Common myeloid progenitor, CD34-positive (primary cell): Measurements from ENCODE around the gene DGKE.

Source experiments
- CTCF ChIA-PET: fragments of 350-600 bp; sonication (Branson Sonifier 250); formaldehyde crosslinking; loops from one replicate; lab custom pipeline; 2021; ENCODE audit warnings: antibody characterized with exemption; lab: Charles Lee
- POLR2A ChIA-PET: fragments of 350-600 bp; sonication (Branson Sonifier 250); formaldehyde crosslinking; loops from one replicate; lab custom pipeline; 2021; ENCODE audit warnings: antibody characterized with exemption; lab: Charles Lee
- DNase-seq, 3 donors: peaks; one replicate each; pipeline versions ENCODE4 v3.0.0 to v3.0.0-alpha.2; 2013
- H3K27ac ChIP-seq, 2 experiments: 1 replicate in 1 of 2; 2 replicates in 1 of 2; pipeline ENCODE4 v1.7.0; 2013; ENCODE audit warnings: inconsistent platforms in 2 of 2, low read length in 2 of 2, mild to moderate bottlenecking in 2 of 2, low read depth in 1 of 2, moderate library complexity in 1 of 2; ENCODE audit not compliant: severe bottlenecking in 2 of 2, insufficient read depth in 1 of 2, poor library complexity in 1 of 2
- H3K27me3 ChIP-seq, 5 experiments: replicated peaks in 2 of 5; 1 replicate in 3 of 5; 2 replicates in 2 of 5; pipeline versions ENCODE4 v1.6.1 to v1.7.0; 2013; ENCODE audit warnings: low read length in 4 of 5, mild to moderate bottlenecking in 2 of 5, moderate library complexity in 2 of 5, inconsistent platforms in 1 of 5; ENCODE audit not compliant: insufficient read depth in 5 of 5, control insufficient read depth in 4 of 5
- H3K36me3 ChIP-seq, 4 experiments: 1 replicate in 2 of 4; 2 replicates in 2 of 4; pipeline versions ENCODE4 v1.6.1 to v1.7.0; 2013; ENCODE audit warnings: low read length in 3 of 4, control low read depth in 1 of 4, mild to moderate bottlenecking in 1 of 4; ENCODE audit not compliant: control insufficient read depth in 4 of 4, insufficient read depth in 4 of 4
- H3K4me1 ChIP-seq, 4 experiments: 1 replicate in 3 of 4; 2 replicates in 1 of 4; pipeline versions ENCODE4 v1.6.1 to v1.7.1; 2013; ENCODE audit warnings: low read length in 3 of 4, mild to moderate bottlenecking in 3 of 4, control low read depth in 1 of 4, inconsistent platforms in 1 of 4, moderate library complexity in 1 of 4; ENCODE audit not compliant: control insufficient read depth in 4 of 4, insufficient read depth in 4 of 4; ENCODE audit errors: control extremely low read depth in 1 of 4
- H3K4me3 ChIP-seq, 7 experiments: 1 replicate in 4 of 7; 2 replicates in 3 of 7; pipeline versions ENCODE4 v1.5.1 to v1.7.0; 2013; ENCODE audit warnings: mild to moderate bottlenecking in 7 of 7, low read length in 6 of 7, moderate library complexity in 6 of 7, inconsistent platforms in 2 of 7, low read depth in 2 of 7, control low read depth in 1 of 7; ENCODE audit not compliant: insufficient read depth in 4 of 7, control insufficient read depth in 1 of 7; ENCODE audit errors: extremely low read depth in 1 of 7
- H3K9me3 ChIP-seq, 5 experiments: 1 replicate in 4 of 5; 2 replicates in 1 of 5; pipeline versions ENCODE4 v1.6.1 to v1.7.1; 2013; ENCODE audit warnings: low read length in 4 of 5, mild to moderate bottlenecking in 2 of 5, inconsistent platforms in 1 of 5, low read depth in 1 of 5, moderate library complexity in 1 of 5; ENCODE audit not compliant: control insufficient read depth in 4 of 5, insufficient read depth in 2 of 5; ENCODE audit errors: control extremely low read depth in 1 of 5
- WGBS: methylation state at CpG from one replicate; pipeline ENCODE4 v1.1.5; 2013; ENCODE audit not compliant: insufficient coverage; 5-methylcytosine and 5-hydroxymethylcytosine counted together

The DGKE gene

DNA sequence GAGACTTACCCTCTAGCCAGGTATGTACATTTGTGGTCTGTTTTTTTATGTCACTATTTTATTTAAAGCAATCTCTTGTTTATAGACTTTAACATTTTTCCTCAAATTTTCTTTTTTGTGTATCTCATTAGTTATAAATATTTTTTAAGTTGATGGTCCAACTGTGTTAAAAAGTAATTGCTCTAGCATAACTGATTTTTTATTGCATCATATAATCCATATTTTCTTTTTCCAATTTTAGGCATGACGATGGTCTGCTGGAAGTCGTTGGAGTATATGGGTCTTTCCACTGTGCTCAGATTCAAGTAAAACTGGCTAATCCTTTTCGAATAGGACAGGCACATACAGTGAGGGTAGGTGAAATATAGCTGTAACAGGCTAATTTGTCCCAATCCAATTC, 27.9 kb downstream of the DGKE start:
- CTCF ChIA-PET = interaction anchor here (1.3 to 1.5 kb wide), 2 partner anchors 9 to 45 kb away, joined by 4 read pairs; no protein-coding TSS in a partner anchor
- Histone ChIP-seq H3K4me1 (no peaks in the 10 kb centered on the region), H3K9me3 (no peaks in the 10 kb centered on the region), H3K4me3 (no peak overlapping the region), H3K27ac (no peak overlapping the region), H3K36me3 (peaks cover 13 to 54% (median 32%) of the 10 kb centered on the region in 4 experiments), H3K27me3 (no peaks in the 10 kb centered on the region)
- POLR2A ChIA-PET = no interaction called here
- DNase-seq = no peak
- WGBS = 100% methylated on average over 2 of the region's 3 CpGs

DNA sequence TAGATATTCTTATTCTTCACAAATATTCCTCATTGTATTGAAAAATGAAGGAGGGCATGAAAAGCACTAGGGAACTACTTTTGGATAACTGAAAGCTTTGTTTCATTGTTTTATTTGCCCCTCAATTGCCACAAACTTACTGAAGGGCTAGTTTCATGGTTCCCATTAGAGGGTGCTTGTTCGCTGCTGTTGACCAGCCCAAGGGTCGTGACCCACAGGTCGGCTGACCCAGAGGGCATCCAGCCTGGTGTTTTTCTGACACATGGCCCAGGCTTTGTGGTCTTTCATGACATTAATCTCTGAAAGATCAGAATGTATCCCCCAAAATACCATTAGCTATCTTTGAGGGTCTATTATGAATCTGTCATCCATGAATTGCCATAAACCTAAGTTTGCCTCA, 30.0 kb downstream of the DGKE start:
- H3K27ac ChIP-seq = no peak overlapping the region
- H3K36me3 ChIP-seq = peaks cover 15 to 55% (median 29%) of the 10 kb centered on the region in 4 experiments
- no peak overlapping the region for H3K4me3 ChIP-seq
- ChIA-PET CTCF (interaction anchor here (0.7 to 1.1 kb wide), 3 partner anchors 31 to 351 kb away, joined by 3 to 4 read pairs (median 3); no protein-coding TSS in a partner anchor), POLR2A (no interaction called here)
- no peaks in the 10 kb centered on the region for H3K9me3 ChIP-seq
- H3K27me3 ChIP-seq = no peaks in the 10 kb centered on the region
- WGBS = 67% methylated on average over 3 of the region's 3 CpGs
- no peak for DNase-seq
- no peaks in the 10 kb centered on the region for H3K4me1 ChIP-seq

DNA sequence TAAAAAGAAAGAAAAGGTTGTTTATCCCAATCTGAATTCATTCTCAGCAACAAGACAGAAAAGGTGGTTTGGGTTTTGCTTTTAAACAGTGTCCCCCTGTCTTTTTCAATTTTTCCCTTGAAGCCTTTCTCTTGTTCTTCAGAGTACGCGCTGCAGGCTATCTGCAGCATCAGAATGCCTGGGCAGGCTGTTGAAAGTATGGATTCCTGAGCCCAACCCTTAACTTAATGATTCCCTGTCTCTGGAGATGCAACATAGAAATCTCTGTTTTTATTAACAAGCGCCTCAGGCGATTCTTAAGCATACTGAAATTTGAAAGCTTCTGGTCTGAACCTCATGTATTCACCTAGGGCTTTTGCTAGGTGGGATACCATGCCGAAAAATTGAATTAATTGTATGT, 32.1 kb downstream of the DGKE start:
- Histone ChIP-seq H3K27ac (no peak overlapping the region), H3K4me1 (no peaks in the 10 kb centered on the region), H3K27me3 (no peaks in the 10 kb centered on the region), H3K36me3 (peaks cover 12 to 44% (median 22%) of the 10 kb centered on the region in 4 experiments), H3K9me3 (no peaks in the 10 kb centered on the region), H3K4me3 (no peak overlapping the region)
- CTCF ChIA-PET = interaction anchor here (1.8 kb wide), 1 partner anchor 46 kb away, joined by 4 read pairs; no protein-coding TSS in a partner anchor
- POLR2A ChIA-PET = no interaction called here
- DNase-seq = no peak
- WGBS = 100% methylated on average over 4 of the region's 5 CpGs

DNA sequence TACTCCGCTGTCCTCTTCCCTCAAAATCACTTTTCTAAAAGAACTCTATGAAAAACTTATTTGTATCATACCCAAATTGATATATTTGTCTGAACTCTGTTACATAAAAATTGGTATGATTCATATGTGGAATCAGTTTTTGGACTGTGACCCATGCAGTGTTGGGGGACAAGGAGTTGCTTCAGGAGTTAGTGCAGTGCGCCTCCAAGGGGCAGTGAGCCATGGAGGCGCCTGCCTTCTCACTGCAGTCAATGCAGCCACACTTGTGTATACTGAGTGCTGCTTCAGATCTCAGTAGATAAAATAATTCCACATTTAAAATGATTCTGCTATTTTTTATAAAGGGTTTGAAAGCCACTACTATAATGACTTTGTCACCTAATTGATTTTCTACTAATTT, 32.5 kb downstream of the DGKE start:
- peaks cover 10 to 40% (median 20%) of the 10 kb centered on the region in 4 experiments for H3K36me3 ChIP-seq
- POLR2A ChIA-PET = no interaction called here
- peak; percentile 23 to 51 (median 46) for DNase-seq
- WGBS = 100% methylated on average over 1 of the region's 3 CpGs
- no peaks in the 10 kb centered on the region for H3K27me3 ChIP-seq
- no peak overlapping the region for H3K4me3 ChIP-seq
- H3K9me3 ChIP-seq = no peaks in the 10 kb centered on the region
- CTCF ChIA-PET = interaction anchor here (1.8 kb wide), 1 partner anchor 46 kb away, joined by 4 read pairs; no protein-coding TSS in a partner anchor
- H3K27ac ChIP-seq = no peak overlapping the region
- H3K4me1 ChIP-seq = no peaks in the 10 kb centered on the region

DNA sequence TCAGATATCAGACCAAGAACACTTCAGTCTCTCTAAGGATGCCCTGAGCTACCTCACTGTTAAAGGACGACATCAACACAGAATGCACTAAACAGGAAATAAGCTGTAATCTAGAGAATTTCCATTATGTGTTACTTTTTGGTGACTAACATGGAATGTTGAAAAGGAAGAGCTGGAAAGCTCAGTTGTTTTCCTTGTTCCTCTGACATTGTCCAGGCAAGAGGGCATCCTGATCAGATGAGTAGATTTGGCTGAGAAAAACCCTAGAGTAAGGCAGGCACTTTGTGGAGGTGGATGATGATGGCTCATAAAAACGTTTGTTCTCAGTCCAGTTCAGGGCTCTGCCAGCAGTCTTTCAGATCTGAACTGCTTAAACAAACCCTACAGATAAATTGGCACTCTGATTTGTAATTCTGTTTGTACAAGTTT, 34.0 kb downstream of the DGKE start:
- Histone ChIP-seq H3K9me3 (no peaks in the 10 kb centered on the region), H3K27me3 (no peaks in the 10 kb centered on the region), H3K4me1 (no peaks in the 10 kb centered on the region), H3K27ac (no peak overlapping the region), H3K36me3 (peaks cover 0 to 26% (median 12%) of the 10 kb centered on the region in 4 experiments), H3K4me3 (no peak overlapping the region)
- ChIA-PET POLR2A (no interaction called here), CTCF (no interaction called here)
- 63% methylated on average over 1 of the region's 2 CpGs for WGBS
- DNase-seq = no peak

DNA sequence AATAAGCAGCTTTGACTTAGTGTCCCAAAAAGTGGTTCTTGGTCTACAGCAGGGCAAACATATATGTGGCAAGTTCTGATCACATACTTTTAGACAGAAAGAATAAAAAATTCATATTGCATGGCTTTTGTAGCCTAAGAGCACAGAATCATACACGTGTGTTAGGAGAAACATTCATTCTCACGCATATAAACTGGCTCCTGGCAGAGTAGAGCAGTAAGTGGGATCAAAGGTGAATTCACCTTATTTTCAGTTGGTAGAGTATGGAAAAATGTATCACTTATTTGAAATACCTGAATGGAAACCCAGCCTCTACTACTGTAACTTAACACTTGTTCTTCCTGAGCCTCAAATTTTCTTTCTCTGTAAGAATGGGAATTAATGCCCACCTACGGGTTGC, 34.8 kb downstream of the DGKE start:
- Histone ChIP-seq H3K27me3 (no peaks in the 10 kb centered on the region), H3K4me3 (no peak overlapping the region), H3K9me3 (no peaks in the 10 kb centered on the region), H3K4me1 (no peaks in the 10 kb centered on the region), H3K27ac (no peak overlapping the region), H3K36me3 (peaks cover 0 to 21% (median 11%) of the 10 kb centered on the region in 4 experiments)
- POLR2A ChIA-PET = no interaction called here
- CTCF ChIA-PET = no interaction called here
- DNase-seq = no peak
- 94% methylated on average over 2 of the region's 3 CpGs for WGBS

DNA sequence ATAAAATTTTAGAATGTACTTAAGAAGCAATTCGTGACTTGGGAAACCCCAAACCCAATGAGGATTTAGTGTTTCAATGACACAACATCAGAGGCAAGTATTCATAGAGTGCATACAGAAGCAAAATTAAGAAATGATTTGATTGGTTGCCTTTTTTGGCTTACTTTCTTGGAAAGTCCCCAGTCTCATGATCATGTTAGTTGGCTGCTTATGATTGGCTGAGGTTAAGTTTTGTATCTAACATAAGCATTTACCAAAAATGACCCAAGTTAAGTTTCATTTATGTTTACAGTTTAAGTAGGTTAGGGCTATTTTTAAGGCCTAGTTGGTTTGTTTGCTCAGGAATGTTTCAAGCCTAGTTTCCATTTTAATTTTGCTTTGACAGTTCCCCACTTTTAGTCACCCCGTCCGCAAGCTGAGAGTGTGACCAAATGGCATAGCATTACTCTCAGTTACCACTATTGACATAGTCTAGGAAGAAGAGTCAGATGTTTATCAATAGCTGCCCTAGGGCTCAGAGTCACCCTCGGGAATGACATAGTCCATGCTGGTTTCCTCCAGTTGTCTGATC, 36.2 kb downstream of the DGKE start:
- ChIA-PET POLR2A (no interaction called here), CTCF (no interaction called here)

More for the DNA sequence above, 36.2 kb downstream of the DGKE start:
- DNase-seq = peak in 2 of 3 donors; percentile 13 to 24
- Histone ChIP-seq H3K9me3 (no peaks in the 10 kb centered on the region), H3K27me3 (no peaks in the 10 kb centered on the region), H3K4me3 (no peak overlapping the region), H3K27ac (no peak overlapping the region), H3K36me3 (peaks cover 0 to 16% (median 4%) of the 10 kb centered on the region in 4 experiments), H3K4me1 (no peaks in the 10 kb centered on the region)
- WGBS = 100% methylated on average over 3 of the region's 4 CpGs
